ENCODE results near the gene RHBDL3. TPM values are rescaled to one million over a fixed set of nuclear protein-coding genes. Genes with fewer than 3 reads are reported as not detected.

The RHBDL3 gene
- total RNA-seq, 1 experiment from 2014 or later: 12.5 TPM

DNA sequence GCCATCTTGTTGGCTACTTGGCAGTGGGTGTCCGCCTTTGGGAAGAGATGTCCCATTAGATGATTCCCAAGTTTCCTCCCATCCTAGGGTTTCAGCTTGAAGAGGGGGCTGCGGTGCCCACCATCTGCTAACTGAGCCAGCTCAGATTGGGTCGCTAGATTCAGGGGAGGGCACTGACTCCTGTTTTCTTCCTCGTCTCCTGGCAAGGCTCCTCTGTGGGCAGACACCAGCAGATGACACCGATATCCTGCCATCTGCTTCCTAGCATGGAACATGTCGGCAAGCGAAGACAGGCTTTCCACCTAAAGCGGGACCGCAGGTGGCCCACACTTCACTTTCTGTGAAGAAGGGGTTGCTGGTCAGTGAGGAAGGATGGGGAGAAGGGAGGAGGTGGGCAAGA, 49.0 kb downstream of the RHBDL3 start:
- peaks cover 0 to 16% (median 1%) of the 10 kb centered on the region in 3 experiments; a peak in 3 of 7 replicates for H3K36me3 Mint-ChIP-seq (ENCODE audit: insufficient read depth in 1 of 3, low read depth in 3 of 3)
- Histone ChIP-seq H4K5ac (ENCODE audit: insufficient read length, low read depth, low read length) (no peak overlapping the region), H3K27me3 (ENCODE audit: insufficient read depth, low read length) (no peaks in the 10 kb centered on the region), H3K79me2 (ENCODE audit: insufficient read depth, low read length) (no peaks in the 10 kb centered on the region; the same call in 1 of the 2 replicates), H3T11ph (ENCODE audit: low read length) (no peak overlapping the region), H3K27ac (ENCODE audit: insufficient read length, low read depth, low read length) (no peak overlapping the region), H3K79me1 (ENCODE audit: insufficient read depth, low read depth, low read length, poor library complexity, severe bottlenecking) (no peaks in the 10 kb centered on the region), H3K18ac (ENCODE audit: insufficient read length, low read depth, low read length) (no peak overlapping the region), H3K4me1 (ENCODE audit: insufficient read depth, low read length) (peaks cover 3% of the 10 kb centered on the region), H4K20me1 (ENCODE audit: control insufficient read depth, insufficient read depth, insufficient read length) (no peaks in the 10 kb centered on the region), H3K9ac (ENCODE audit: extremely low read depth, insufficient read length, low read length) (no peak overlapping the region), H2BK15ac (ENCODE audit: low read depth, low read length) (no peak overlapping the region), H3K4ac (ENCODE audit: low read depth, low read length) (no peak overlapping the region), H3K56ac (ENCODE audit: insufficient read length, low read depth, low read length) (no peak overlapping the region), H2BK5ac (ENCODE audit: insufficient read length, low read length) (no peak overlapping the region), H3K23ac (ENCODE audit: insufficient read length, low read depth, low read length) (no peak overlapping the region), H4K91ac (ENCODE audit: insufficient read length, low read depth, low read length) (no peak overlapping the region), H3K9me3 (ENCODE audit: control insufficient read depth, low read depth, low read length) (no peaks in the 10 kb centered on the region), H3K23me2 (ENCODE audit: insufficient read length, low read depth, low read length, poor library complexity, severe bottlenecking) (no peaks in the 10 kb centered on the region), H2BK20ac (ENCODE audit: low read depth, low read length, poor library complexity, severe bottlenecking) (no peak overlapping the region), H3K4me2 (ENCODE audit: insufficient read depth, insufficient read length, low read length) (no peak overlapping the region), H4K8ac (replicated peaks; ENCODE audit: insufficient read length, low read depth, low read length) (no peak overlapping the region), H3K14ac (ENCODE audit: insufficient read depth, low read length) (no peak overlapping the region), H2AFZ (ENCODE audit: low read length) (no peak overlapping the region), H2BK12ac (ENCODE audit: insufficient read length, low read depth, low read length) (no peak overlapping the region), H2AK5ac (ENCODE audit: insufficient read length, low read length) (no peak overlapping the region), H2BK120ac (ENCODE audit: low read depth, low read length, poor library complexity, severe bottlenecking) (no peak overlapping the region)
- DNase-seq: no peak
- no peak overlapping the region for H3K27ac Mint-ChIP-seq
- peaks cover 31 to 38% of the 10 kb centered on the region in 2 experiments for H3K4me1 Mint-ChIP-seq
- WGBS (ENCODE audit: extremely low coverage, insufficient read length, low lambda C conversion rate): no CpG with 5 or more reads among the region's 9 CpGs
- H3K9me3 Mint-ChIP-seq: no peaks in the 10 kb centered on the region
- TF ChIP-seq, protein P1, sequence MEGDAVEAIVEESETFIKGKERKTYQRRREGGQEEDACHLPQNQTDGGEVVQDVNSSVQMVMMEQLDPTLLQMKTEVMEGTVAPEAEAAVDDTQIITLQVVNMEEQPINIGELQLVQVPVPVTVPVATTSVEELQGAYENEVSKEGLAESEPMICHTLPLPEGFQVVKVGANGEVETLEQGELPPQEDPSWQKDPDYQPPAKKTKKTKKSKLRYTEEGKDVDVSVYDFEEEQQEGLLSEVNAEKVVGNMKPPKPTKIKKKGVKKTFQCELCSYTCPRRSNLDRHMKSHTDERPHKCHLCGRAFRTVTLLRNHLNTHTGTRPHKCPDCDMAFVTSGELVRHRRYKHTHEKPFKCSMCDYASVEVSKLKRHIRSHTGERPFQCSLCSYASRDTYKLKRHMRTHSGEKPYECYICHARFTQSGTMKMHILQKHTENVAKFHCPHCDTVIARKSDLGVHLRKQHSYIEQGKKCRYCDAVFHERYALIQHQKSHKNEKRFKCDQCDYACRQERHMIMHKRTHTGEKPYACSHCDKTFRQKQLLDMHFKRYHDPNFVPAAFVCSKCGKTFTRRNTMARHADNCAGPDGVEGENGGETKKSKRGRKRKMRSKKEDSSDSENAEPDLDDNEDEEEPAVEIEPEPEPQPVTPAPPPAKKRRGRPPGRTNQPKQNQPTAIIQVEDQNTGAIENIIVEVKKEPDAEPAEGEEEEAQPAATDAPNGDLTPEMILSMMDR (conservative IDR thresholded peaks at IDR 0.05): no peak
- H3K27me3 Mint-ChIP-seq (ENCODE audit: low read depth): peaks cover 3% of the 10 kb centered on the region; the same call in 1 of the 2 replicates
- no peak overlapping the region for H3K4me3 Mint-ChIP-seq
